Renal cortical epithelial cell (primary cell): Measurements from ENCODE around the gene CAPN8. TPM values are rescaled to one million over a fixed set of nuclear protein-coding genes. Genes with fewer than 3 reads are reported as not detected.
A peak's percentile ranks its signal among the peaks of the same experiment; 100 is the strongest.

ENCODE experiments used
- DNase-seq: peaks from one replicate; pipeline ENCODE4 v3.0.0-alpha.2; 2011; ENCODE audit warnings: low read depth
- total RNA-seq: library from RNA; depleted of rRNA; stranded (reverse); fragments of >200 nt; gene quantifications from 2 replicates; pipeline ENCODE4 v1.2.3, GENCODE V29; 2014

Gene CAPN8
- total RNA-seq, 1 donor from 2014 or later: 0.05 TPM

DNA sequence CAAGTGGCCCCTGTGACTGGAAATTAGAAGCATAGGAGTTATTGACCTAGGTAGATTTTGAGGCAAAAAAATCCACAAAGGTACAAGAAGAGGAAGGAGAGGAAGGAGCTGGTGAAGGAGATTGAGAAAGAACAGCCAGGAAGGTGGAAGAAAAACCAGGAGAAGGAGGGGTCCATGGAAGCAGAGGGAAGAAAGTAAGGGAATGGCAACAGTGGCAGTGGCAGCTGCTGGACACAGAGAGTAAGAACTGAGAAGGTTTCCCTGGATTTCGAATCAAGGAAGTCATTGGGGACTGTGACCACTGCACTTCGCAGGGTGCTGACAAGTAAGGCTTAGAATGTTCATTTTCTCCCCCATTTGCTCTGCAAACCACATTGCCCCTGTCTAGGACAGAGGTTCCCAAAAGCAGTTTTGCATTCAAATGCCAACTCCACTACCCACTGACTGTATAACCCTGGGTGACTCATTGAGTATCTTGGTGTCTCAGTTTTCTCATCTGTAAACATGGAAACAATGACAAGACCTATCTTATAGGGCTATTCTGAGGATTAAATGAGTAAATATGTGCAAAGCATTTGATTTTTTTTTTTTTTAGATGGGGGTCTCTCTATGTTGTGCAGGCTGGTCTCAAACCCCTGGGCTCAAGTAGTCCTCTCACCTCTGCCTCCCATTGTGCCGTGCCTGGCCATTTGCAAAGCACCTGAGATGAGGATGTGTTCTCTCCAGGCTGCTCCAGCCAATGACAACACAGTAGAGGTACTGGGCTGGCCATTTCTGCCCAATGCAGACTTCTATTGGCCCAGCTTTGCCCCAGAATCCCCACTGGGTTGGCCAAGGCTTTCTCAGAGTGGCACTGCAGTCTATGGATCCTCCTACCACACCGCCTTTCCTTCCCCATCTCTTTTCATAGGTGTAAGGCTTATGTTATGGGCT is 37.5 kb upstream of the CAPN8 start:
- DNase-seq: peak; percentile 86

DNA sequence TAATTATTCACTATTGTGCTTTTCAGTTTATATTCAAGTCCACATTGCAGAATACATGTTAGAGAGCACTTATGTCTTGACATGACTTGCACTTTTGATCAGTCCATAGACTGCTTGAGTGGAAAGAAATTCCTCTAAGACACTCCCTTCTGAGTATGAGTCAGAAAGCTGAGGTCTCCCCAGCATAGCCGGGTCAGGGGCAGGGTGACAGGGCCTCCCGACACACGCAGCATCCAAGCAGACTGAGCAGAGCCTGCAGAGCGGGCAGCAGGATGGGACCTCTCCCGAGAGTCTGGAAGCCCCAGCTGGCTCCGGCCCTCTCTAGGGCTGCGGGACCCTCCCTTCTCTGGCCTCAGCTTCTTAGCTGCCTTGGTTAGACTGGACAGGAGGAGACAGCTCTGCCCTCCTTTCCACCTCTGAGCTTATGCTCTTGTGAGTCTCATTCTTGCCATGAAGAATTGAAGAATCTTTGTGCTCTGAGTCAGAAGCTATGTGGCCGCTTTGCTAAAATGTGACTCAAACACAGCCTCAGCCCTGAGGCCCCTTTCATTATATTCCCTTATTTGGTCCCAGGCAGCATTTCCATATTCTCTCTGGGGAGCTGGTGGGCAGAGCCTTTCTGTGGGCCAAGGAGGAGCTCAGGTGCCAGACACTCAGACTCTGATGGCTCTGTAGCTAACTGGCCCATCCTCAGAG is 35.6 kb upstream of the CAPN8 start:
- peak; percentile 98 for DNase-seq

DNA sequence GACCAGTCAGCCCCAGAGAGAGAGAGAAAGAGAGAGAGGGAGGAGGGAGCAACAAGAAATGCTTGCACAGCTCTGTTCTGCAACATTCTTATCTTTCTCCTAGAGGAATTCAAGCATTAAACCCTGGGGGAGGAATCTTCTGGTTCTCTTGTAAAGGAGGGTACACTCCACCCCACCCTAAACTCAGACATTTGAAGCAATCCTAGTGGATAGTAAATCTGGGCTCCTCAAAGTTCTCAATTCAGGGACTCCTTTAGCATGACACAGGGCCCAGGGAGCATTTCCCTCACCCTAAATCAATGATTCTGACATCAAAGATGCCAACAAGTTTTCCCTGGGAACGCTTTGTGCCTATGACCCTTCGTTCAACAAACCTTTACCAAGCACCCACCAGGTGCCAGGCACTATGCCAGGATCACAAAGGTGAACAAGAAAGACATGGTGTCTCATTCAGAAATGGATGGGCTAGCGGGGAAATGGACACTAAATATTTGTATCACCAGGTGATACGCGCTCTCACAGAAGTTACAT is 35.0 kb upstream of the CAPN8 start:
- peak; percentile 76 for DNase-seq

DNA sequence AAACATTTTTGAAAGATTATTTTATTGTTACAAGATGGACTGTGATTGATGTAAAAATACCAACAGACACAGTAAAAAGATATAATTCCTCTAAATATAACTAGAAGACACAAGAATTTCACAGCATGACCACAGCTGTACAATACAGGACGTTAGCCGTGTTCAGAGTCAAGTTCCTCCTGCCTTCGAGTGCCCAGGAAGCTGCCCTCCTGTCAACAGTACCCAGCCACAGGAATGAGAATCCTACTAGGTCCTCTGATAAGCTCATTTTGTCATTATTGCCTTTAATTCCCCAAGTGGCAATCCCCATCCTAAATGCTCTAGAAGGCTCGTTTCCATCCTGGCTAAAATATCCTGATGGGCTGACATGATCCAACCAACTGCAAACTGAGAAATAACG is 30.4 kb upstream of the CAPN8 start:
- DNase-seq: no peak

DNA sequence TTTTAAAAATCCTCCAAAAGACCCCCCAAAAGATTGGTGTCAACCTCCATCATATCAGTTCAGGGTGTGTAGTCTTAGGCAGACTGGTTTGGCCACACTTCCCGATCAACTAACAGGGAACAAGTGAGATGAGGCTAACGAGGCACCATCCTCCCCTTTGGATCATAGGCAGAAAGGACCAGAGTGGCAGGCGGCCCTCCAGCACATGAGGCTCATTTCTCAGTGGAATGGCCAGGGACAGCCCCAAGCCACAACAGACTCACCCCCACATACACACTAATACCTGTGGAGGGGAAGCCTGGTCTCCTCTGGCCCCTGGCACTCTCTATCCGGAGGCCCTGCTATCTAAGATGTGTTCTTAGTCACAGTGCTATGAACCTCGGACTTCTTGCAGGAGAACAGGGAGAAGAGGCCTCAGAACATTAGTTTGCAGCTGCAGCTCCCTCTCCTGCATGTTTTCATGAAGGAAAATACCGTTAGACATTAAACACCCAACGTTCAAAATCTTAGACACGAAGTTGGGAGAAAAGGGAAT is 29.6 kb upstream of the CAPN8 start:
- no peak for DNase-seq

DNA sequence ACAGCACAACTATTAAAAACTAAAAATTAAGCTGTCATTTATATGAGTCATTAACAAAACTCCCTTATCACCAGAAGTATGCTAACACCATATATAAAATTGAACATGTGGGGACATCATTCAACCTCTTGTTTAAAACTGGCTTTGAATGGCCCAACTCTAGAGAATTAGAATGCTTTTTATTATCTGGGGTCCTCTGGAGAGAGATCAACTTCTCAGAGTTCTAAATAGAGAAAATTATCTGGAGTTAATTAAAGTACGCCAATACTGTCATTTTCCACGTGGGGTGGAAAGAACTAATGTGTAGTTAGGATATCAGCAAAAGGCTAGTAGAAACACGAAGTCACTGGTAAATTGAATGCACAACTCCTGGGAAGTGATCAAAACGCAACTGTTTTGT is 25.6 kb upstream of the CAPN8 start:
- DNase-seq: no peak

DNA sequence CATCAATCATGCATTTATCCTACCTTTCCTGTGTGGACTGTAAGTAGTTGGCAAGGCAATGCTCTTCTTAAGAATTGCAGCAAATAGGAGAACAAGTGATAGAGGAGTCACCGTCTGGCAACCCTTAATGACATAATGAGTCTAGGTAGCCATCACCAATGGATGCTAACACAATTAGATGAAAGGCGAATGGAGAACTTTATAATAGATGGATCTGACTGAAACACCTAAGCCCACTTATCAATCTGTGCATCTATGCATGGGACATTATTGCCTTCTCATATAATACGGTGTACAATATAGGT is 18.9 kb upstream of the CAPN8 start:
- DNase-seq: no peak

DNA sequence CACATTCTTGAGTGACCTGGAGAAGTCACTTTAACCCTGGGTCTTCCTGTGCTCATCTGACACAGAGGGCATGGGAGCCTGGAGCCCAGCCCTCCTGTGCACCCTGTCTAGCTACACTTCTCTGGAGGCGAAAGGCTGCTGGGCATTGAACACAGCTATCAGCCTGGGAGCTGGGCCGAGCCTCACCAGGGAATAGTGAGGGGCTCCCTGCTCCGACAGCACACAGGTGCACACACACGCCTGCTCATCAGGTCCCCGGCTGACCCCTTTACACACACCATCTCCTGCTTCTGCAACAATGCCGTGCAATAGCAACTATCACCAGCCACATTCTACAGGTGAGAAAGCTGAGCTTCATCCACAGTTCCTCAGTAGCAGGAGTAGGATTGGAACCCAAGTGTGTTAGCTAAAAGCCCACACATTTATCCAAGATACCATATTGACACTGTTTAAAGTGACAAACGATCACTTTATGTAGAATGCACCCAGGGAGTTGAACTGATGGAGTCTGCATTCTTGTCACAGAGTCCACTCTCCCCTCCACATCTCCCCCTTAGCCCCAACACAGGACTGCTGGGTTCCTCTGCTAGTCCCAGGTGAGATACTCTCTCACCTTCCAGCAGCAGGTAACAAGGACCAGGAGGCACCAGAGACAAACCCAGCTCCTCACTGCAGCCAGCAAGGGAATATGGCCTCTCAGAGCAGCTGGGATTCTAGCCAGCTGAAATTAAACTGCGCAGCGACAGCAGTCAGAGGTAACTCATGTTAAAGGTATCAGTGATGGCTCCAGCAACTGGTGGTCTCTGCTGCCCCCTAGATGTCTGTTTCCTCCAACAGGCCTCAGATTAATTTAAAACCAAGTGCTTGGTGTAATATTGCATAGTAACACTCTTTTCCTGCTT is 18.3 kb upstream of the CAPN8 start:
- DNase-seq: peak; percentile 75

DNA sequence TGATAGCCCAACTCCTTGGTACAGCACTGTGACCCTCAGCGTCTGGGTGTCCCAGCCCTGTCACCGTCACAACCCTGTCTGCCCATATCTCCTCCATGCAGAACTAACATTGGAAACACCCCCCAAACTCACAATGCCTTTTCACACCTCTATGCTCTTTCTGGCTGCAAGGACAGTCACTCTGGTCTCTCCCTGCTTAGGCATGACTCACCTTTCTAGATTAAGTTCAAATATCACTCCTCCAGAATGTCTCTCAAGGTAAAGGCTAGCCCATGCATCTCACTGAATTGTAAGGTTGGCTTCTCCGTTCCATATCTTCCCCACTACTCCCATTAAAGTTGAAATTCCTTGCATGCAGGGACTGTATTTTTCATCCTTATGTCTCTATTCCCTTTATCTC is 17.0 kb upstream of the CAPN8 start:
- no peak for DNase-seq

DNA sequence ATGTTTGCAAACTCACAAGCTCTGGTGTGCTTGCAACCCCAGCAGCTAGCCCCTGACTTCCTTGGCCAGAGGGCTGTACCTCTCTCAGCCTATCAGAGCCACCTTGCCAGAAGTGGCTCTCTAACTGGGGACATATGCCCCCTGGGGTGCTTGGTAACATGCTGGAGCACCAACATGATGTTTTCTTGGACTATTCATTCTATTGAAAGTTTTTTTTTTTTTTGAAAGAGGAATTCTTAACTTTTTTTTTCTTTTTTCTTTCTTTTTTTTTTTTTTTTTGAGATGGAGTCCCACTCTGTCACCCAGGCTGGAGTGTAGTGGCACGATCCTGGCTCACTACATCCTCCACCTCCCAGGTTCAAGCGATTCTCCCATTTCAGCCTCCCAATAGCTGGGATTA is 14.7 kb upstream of the CAPN8 start:
- no peak for DNase-seq

DNA sequence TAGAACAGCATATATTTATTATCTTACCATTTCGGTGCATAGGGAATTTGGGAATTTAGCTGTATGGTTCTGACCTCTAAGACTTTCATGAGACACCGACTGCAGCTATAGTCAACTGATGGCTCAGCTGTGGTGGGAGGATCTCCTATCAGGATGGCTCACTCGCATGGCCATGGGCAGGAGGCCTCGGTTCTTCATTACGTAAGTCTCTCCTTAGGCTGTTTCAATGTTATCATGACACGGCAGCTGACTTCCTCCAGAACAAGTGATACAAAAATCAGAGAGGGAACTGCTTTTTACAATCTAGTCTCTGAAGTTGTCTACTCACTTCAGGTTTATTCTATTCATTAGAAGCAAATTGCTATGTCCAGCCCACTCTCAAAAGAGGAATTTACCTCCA is 13.3 kb upstream of the CAPN8 start:
- no peak for DNase-seq

DNA sequence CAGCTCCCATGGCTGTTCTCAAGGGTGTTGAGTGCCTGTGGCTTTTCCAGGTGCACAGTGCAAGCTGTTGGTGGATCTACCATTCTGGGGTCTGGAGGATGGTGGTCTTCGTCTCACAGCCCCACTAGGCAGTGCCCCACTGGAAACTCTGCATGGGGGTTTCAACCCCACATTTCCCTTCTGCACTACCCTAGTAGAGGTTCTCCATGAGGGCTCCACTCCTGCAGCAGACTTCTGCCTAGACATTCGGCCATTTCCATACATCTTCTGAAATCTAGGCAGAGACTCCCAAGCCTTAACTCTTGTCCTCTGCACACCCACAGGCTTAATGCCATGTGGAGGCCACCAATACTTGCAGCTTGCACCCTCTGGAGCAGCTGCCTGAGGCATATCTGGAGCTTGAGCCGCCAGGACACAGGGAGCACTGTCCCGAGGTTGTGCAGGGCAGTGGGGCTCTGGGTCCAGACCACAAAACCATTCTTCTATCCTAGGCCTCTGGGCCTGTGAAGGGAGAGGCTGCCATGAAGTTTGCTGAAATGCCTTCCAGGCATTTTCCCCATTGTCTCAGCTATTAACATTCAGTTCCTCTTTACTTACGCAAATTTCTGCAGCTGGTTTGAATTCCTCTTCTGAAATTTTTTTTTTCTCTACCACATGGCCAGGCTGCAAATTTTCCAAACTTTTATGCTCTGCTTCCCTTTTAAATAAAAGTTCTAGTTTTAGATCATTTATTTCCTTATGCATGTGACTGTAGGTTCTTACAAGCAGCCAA is 8.8 kb upstream of the CAPN8 start:
- no peak for DNase-seq

DNA sequence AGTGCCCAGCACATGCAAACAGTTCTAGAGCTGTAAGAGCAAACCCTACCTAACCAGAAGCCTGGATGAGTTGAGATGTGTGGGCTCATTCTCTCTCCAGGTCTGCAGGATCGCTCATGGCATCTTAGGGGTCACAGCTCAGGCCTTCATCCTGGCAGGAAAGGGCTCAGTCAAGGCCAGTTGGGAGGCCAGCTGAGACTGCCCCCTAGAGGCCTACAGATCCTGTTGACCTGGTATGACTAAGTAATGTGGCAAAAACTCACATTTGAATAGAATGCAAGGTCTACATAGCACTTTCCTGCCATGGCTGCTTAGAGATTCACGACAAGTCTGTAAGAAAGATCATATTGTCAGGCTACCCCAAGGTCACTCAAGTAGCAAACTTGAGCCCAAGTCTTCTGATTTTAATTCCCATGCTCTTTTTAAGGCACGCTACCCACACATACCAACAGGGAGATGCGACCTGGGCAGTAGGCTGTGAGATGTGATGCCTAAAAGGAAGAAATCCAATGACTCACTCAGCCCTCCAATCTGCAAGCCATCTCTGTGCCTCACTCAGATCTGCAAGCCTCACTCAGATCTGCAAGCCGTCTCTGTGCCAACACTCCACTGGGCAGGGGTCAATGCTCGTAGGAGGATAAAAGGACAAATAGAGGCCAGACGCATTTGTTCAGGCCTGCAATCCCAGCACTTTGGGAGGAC is 5.1 kb upstream of the CAPN8 start:
- DNase-seq: peak; percentile 64

DNA sequence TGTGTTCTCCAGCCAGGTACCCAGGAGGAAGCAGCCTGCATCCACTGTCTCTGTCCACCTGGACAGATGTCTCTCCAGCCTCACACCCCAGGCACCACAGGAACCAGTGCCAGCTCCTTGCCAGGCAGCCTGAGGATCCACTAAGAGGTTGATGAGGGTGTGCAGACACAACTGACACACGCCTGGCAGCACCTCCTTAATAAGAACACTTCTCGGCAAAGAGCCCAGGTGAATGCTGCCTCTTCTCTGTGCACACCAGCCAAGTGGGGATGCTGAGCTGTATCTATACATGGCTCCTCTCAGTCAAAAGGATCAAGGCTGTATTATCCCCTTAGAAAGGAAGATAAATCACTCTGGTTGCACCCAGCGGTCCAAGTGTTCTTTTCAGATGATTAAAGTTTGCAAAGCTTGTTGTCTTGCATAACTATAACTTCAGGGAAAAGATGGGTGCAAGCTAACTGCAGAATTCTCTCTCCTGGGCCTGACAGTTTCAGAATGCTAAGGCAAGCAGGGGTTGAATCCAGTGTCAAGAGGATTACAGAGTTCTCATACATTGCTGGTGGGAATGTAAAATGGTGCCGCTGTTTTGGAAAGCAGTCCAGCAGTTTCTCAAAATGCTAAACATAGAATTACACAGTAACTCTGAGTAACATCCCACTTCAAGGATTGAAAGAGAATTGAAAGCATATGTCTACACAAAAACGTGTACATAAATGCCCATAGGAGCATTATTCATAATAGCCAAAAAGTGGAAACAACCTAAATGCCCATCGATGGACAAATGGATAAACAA is 3.7 kb upstream of the CAPN8 start:
- DNase-seq: no peak

DNA sequence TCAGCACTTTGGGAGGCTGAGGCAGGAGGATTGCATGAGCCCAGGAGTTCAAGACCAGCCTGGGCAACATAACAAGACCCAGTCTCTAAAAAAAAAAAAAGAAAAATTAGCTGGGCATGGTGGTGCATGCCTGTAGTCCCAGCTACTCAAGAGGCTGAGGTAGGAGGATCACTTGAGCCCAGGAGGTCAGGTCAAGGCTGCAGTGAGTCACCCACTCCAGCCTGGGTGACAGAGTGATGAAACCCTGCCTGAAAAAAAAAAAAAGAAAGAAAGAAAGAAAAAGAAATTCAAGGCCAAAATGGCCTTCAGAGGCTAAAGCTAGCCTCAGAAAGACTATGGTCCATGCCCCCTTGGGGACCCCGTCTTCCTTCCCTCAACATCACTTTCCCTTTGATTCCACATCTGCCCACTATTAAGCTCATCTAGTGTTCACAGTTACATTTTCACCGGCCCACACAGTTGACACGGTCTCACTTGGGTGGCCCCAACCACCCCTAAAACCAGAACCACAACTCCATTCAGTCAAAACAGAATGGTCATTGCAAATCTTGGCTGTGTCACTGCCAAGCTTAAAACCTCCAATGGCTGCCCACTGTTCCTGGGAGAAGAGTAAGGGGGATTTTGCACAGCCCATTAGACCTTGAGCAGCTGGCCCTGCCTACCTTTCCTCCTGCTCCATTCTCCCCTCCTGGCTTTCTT is 2.1 kb upstream of the CAPN8 start:
- DNase-seq: peak; percentile 64

DNA sequence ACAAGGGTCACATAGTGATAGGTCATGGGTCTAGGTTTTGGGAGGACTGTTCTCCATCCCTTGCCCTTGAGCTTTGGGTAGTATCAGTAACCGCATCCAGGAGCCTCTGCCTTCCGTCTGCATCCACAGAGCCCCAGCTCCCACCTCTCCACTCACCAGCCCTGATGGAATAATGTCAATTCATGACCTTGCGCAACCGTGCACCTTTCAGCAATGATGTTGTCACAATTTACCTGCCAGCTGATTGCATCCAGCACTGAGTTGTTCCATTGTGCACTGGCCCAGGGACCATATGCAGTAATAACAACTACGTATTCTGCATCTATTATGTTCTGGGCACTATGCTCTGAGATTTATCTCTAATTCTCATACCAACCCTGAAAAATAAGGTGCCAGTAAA is 1.4 kb downstream of the CAPN8 start:
- no peak for DNase-seq

DNA sequence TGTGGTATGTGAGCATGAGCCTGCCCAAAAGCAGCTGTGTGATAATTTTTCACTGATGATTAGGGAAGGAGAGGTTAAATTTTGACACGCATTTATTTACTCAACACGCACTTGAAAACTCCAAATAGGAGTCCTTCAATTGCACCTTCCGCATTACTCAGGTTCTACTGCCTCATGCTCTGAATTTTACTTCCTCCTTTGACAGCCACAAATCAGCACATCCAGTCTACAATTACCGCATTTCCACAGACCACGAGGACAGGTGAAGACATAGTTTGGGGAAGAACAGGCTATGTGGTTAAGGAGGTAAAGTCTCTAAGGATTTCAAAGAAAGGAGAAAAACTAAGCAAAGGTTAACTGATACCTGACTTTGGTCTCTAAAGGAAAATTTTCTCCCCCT is 2.6 kb downstream of the CAPN8 start:
- DNase-seq: no peak

DNA sequence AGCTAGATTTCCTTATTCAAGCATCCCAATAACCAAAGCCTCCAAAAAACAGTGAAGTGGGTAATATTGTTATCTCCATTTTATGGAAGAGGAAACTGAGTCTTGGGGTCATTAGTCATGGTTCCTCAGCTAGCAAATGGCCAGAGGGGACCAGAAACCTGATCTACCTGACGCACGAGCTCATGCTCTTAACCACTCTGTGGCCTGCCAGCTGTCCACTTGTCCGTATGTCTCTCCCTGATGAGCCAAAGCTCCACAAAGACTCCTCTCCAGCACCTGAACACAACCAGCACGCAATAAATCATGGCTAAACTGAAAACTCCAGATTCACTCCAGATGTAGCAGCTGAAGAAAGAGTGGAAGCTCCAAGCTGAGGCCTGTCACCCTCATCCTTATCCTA is 5.8 kb downstream of the CAPN8 start:
- DNase-seq: no peak

DNA sequence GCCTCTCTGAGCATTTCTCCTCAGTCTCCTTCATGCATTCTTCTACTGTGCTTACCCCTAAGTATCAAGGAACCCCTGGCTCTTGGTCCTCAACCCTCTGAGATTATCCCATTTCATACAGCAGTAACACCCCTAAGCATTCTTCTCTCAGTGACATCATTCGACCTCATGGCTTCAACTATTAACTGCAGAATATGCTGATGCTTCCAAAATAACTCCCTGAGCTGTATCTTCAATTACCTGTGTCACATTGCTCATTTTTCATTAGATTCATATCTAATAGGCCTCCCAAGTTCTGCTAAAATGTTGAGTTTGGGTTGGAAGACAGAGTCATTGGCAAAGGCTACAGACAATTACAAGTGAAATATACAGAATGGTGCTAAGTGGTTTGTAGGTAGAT is 7.5 kb downstream of the CAPN8 start:
- DNase-seq: no peak
